Activated CD4-positive, alpha-beta T cell treated with anti-CD3 and anti-CD28 coated beads for 24 hours (primary cell): ENCODE results near the gene KLK6.

Source experiments
- DNase-seq, 2 donors: peaks; one replicate each; pipeline ENCODE4 v3.0.0-alpha.2; 2020; ENCODE audit warnings: low read depth in 2 of 2

The KLK6 gene

DNA sequence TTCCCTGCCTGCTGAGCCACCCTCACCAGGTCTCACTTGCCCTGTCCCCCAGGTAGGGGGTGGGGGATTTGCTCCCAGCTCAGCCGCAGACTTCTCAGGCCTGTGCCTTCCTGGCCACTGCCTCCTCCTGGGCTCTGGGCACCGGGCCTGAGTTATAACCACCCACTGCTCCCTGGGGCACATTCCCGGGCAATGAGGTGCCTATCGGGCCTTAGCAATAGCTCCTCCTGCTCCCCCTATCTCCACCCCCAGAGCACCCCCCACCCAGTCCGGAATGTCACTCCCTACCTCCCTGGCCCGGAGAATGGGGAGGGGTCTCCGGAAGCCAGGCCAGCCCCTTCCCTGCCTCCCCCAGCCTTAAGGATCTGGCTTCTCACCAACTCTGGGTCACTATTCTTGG lies 16.5 kb downstream of the KLK6 start, which contains the start of gene KLK5:
Gene KLK5 (minus strand): TSS at position 129 of the 400 bp plus-strand sequence. CDS start 381 bp downstream, outside the sequence.
- no peak for DNase-seq

DNA sequence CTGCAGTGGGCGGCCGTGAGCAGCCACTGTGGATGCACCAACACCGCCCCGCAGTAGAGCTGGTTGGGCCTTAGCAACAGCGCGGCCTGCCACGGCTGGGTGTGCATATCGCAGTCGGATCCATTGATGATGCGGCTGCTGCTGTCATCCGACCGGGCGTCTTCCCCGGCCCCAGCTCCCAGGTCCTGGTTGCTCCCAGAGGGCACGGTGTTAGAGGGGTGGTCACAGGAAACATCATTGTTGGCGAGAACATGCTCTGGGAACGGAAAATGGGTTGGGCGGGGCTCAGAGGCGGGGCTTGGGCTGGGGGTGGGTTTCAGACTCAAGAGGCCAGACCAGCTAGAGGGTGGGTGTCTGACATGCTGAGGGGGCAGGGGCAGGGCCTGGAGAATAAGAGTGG lies 19.5 kb downstream of the KLK6 start:
- no peak for DNase-seq

DNA sequence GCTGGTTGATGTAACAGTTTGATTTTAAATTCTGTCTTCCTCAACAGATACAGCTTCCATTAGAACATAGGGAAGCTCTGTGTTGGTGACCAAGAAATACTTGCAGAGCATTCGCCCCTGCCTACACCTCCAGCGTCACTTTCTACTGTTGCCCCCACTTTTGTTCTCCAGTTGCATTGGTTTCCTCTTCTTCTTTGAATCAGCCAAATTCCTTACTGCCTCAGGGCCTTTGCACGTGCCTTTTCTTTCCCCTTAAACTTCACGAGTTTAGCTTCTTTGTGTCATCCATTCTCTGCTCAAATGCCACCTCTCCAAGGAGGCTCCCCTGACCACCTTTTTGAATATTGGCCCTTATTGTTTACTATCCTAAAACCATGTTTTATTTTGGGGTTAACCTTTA lies 22.3 kb downstream of the KLK6 start:
- DNase-seq = no peak

DNA sequence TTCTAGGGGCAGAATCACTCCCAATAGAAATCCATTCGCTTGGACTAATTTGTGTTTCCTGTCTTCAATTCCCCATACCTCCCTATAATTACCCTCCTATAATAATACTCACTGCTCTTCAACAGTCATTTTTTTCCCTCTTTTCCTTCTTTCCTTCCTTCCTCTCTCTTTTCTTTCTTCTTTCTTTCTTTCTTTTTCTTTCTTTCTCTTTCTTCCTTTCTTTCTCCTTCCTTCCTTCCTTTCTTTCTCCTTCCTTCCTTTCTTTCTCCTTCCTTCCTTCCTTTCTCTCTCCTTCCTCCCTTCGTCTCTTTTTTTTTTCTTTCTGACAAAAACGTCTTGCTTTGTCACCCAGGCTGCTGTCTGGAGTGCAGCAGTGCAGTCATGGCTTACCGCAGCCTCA lies 24.6 kb downstream of the KLK6 start:
- no peak for DNase-seq

DNA sequence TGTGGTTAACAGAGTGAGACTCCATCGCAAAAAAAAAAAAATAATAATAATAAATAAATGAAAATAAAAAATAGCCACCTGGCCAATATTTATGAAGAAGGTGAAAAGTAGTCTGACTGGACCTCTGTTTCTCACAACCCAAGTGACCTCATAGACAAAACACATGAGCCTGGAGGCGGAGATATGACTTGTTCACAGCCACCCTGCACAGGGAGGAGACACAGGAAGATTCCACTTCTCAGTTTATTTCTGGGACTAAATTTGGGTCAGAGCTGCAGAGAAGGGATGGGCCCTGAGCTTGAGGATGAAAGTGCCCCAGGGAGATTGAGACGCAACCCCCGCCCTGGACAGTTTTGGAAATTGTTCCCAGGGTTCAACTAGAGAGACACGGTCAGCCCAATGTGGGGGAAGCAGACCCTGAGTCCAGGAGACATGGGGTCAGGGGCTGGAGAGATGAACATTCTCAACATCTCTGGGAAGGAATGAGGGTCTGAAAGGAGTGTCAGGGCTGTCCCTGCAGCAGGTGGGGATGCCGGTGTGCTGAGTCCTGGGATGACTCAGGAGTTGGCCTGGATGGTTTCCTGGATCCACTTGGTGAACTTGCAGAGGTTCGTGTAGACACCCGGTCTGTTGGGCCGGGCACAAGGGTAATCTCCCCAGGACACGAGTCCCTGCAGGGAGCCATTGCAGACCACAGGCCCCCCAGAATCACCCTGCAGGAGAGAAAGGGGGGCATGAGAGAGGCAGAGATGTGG lies 26.1 kb downstream of the KLK6 start:
- no peak for DNase-seq

DNA sequence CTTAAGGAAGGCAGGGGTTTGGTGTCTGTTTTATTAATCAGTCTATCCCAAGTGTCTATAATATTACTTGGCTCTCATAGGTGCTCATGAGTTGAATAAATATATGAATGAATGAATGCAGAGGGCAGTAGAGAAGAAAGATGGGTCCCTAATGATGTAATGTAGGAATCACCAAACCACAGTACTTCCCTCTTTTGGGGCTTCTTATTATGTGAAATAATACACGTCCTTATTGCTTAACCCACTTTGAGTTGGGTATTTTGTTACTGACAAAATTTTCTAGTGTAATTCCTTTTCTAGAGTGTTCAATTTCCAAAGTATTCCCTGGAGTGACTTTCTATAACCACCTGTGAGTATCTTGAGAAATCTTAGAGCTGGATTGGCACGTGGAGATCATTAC lies 29.8 kb downstream of the KLK6 start:
- no peak for DNase-seq

DNA sequence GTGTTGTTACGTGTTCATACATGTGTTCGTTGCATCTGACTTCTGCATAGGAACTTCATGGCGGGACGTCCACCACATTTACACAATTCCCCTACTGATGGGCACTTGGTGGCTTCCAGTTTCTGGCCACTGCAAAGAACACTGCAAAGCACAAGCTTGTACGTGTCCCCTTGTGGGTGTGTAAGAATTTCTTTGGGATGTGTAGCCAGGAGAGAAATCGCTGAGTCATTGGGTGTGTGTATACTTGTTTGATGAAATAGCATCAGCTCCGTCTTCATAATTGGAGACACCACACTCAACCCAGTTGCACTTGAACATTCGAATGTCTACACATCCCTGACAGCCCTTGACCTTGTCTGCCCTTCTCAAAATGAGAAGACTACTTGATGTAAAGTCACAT lies 35.8 kb downstream of the KLK6 start:
- DNase-seq = no peak

DNA sequence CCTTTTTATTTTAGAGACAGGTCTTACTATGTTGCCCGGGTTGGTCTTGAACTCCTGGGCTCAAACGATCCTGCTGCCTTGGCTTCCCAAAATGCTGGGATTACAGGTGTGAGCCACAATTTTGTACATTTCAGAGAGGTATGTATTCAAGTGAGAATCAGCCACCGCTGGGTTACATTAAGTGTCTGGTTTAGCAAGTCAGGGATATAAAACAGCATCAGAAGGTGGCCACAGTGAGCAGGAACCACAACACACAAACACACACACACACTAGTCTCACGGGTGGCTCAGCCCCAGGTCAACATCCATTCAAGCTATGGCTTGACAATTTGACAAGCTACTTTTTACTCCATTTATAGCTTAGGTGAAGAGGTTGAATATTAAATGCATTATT lies 36.7 kb downstream of the KLK6 start:
- DNase-seq = no peak

DNA sequence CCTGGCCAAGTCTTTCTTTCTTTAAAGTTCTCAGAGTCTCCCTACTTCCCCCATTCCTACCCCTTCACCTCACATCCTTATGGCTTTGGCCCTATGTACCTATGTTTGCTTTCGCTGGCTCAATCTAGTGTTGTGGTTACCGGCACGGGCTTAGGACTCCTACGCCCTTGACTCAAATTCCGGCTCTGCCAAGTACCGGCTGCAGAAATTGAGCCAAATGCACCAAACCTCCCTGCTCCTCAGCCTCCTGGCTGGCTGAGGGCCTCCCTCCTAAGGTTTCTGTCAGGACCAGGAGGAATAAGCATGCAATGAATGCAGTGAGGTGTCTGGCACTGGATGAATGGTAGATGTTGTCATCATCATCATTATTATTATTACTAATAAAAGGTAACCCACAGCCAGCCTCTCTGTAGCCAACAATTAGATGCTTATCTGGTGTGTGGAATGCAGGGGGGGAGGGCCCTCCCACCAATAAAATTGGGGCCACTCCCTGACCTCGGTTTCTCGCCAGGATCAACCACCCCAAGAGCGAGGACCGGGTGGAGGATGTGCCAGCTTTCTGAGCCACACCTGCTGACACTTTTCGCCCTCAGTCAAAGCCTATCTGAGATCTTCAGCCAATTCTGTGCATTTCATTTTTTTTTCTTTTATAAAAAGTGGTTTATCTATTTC lies 37.2 kb downstream of the KLK6 start:
- no peak for DNase-seq

DNA sequence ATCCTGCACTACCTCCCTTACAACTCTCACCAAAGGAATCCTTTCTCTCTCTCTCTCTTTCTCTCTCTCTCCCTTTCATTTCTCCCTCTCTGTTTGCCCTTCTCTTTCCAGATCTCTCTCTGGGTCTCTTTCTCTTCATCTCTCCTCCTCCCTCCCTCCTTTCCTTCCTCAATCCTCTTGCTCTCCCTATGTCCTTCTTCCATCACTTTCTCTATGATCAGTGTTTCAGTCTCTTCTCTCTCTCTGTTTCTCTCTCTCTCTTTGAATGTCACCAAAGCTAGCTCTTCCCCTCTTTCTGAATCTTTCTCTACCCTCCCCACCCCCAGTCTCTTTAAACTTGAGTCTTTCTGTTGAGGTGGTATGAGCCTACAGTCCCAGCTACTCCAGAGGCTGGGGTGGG lies 38.4 kb downstream of the KLK6 start:
- DNase-seq = no peak

DNA sequence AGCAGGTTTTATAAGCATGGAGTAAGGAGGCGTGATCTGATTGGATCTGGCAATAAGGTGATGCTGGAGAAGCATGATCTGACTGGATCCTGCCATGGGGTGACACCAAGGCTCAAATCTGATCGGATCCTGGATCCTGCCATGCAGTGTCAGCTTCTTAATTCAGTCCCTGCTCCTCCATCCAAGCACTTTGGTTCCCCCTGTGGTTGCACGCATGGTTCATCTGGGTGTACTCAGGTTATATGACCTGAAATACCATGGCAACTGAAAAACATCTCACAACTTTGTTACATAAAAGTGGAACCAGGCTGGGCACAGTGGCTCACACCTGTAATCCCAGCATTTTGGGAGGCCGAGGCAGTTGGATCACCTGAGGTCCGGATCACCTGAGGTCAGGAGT lies 40.6 kb downstream of the KLK6 start:
- DNase-seq = no peak

DNA sequence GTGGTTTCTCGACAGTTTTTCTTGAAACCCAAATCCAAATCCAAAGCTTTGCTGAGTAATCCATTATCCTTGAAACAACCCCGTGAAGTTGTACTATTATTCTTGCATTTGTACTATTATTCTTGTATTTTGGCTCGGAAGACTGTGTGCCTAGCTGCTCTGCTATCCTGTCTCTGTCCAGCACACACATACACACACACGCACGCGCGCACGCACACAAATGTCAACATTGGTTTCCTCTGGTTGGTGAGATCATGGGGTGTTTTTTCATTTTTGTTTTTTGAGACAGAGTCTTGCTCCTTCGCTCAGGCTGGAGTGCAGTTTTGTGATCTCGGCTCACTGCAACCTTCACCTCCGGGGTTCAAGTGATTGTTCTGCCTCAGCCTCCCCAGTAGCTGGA lies 43.2 kb downstream of the KLK6 start:
- DNase-seq = no peak

DNA sequence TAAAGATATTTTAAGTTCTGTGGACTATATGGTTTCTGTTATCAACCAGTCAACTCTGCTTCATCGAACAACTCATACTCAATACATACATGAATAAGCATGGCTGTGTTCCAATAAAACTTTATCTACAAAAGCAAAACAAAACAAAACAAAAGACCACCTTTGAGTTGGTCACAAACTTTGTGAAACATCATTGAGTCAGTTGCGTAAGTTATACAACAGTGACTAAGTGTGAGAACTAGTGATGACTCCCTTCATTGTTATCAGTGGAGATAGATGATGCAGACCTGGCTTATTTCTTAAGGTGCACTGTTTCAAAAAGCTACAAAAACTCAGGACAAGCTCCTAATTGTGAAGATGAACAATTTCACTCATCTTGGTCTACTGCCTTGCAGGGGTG lies 43.7 kb downstream of the KLK6 start:
- no peak for DNase-seq

DNA sequence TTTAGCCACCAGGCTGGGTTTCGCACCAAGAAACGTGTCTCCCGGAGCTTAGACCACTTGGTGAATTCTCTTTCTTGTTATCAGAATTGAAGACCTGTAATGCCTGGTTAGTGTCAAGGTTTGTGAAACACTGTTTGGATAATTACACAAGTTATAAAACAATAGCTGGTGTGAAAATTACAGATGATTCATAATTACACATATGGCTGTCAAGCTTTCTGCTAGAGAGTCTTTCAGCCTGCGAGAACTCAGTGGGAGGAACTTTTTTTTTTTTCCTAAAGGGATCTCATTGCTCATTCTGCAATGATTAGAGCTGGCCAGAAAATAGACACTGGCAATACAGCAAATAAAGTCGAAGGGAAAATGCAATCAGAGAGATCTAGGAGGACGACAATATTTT lies 44.8 kb downstream of the KLK6 start:
- DNase-seq = no peak

DNA sequence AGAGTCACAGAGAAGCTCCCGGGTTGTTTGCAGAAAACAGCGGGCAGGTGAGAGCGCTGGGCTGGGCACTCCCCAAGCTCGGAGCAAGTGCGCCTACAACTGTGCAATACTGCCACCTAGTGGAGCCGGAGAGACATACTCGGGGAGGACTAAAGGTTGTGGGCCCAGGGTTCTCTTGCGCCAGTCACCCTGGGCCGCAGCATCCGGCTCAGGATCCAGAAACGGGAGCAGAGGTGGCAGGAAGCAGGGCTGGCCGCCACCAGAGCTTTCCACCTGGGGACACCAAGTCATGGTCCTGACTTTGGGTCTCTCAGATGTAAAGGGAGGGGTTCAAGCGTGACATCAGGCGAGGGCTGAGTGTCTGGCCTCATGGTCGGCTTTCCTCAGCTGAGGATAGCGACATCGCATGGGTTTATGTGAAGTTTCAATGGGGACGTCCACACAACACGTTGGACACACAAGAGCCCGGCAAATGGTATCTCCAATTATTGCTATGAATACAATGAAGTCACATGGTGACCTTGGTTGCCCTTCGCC lies 47.0 kb downstream of the KLK6 start:
- DNase-seq = peak; percentile 63 to 71

DNA sequence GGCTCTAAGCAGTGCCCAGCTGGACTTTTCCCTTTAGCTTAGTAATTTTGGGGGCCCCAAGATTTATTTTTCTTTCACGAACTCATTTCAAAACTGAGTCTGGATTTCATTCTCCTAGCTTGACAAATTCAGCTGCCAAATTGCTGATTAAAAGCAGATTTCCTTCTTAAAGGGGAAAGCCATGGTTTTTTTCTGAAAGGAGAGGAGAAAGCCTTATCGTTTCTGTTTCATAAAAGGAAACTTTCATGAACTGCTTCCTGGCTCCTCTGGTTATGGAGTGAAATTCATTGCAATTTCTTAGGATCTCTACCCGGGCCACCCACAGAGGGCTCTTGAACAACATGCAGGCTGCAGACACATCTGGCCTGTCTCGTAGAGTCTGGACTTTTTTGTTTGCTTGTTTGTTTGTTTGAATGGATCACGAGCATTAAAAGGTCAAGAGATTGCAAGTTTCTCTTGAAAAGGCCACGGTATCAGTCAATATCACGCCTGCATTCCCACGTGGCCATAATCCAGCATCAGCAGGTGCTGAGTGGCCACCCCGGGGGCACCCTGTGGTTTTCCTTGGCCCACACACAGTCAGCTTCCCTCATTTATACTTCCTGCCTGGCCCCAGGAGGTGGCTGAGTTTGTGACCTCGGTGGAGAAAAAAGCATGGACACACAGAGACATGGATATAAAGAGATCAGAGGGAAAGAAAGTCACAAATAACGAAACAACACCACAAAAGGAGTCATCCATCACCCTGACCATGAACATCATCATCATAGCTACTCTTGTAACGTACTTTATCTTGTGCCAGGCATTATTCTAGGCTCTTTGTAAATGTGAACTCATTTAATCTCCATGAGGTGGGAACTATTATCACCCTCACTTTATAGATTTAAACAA lies 47.7 kb downstream of the KLK6 start:
- DNase-seq = no peak

DNA sequence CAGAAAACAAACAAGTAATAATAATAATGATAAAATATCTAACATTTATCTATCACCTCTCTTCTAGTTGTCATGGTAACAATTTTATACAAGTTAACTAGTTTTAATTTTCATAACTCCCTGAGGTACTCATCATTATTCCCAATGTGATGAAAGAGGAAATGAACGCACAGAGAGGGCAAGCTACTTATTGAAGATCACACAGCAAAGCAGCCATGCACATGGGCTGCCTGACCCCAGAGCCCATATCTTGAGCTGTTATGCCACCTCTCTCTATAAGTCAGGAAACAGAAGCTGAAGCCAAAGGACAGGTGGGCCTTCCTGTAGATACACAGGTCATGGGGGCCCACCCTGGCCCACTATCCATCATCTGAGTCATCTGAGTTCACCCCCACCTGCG lies 53.3 kb downstream of the KLK6 start:
- no peak for DNase-seq

DNA sequence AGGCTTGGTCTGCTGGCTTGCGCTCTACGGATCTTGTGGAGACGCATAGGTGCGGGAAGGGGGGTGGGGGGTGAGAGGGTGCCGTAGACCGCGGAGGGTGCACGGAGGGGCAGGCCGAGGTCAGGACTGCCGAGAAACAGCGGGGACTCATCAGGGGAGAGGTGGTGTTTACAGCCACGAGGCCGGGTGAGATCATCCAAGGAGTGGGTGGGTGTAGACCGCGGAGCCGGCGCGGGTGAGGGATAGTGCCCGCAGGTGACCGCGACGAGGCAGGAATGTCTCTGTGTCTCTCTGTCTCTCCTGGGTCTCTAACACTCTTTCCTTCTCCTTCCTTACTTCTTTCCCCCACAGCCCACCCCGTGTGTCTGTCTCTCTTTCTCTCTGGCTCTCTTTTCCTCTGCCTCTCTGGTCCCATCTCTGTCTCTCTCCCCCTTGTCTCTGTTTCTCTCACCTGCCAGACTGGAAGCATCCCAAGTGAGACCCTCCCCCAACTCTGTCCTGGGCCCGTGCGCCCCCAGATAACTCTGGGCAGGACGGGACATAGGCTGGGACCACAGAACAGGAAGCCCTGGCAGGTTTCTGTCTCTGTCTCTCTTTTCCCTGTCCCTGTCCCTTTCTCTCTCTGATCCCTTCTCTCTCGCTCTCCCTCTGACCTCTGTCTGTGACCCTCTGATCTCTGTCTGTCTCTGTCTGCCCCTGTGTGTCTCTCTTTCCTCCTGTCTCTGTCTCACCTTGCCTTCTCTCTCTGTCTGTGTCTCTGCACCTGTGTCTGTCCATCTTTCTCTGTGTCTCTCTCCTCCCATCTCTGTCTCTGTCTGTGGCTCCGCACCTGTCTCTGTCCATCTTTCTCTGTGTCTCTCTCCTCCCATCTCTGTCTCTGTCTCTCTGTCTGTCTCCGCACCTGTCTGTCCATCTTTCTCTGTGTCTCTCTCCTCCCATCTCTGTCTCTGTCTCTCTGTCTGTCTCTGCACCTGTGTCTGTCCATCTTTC lies 56.4 kb downstream of the KLK6 start:
- DNase-seq = no peak

DNA sequence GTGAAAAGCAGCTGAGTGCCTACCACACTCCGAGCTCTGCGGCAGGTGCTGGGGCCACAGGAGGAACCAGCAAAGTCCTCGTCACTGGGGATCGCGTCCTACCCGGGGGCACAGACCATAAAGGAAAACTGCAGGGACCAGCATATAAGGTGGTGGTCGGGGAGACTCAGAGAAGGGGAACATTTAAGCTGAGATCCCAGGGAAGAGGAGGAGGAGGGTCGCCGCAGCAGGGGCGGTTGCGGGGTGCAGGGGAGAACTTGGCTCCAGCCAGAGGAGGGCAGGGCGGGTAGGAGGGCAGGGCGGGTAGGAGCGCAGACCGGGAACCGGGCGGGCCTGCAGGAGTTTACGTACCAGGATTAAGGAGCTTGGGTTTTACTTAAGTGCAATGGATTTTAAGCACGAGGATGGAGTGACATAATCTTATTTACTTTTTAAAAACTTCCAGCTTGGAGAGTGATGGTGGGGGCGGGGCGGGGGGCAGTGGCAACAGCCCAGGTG lies 57.2 kb downstream of the KLK6 start:
- DNase-seq = no peak

DNA sequence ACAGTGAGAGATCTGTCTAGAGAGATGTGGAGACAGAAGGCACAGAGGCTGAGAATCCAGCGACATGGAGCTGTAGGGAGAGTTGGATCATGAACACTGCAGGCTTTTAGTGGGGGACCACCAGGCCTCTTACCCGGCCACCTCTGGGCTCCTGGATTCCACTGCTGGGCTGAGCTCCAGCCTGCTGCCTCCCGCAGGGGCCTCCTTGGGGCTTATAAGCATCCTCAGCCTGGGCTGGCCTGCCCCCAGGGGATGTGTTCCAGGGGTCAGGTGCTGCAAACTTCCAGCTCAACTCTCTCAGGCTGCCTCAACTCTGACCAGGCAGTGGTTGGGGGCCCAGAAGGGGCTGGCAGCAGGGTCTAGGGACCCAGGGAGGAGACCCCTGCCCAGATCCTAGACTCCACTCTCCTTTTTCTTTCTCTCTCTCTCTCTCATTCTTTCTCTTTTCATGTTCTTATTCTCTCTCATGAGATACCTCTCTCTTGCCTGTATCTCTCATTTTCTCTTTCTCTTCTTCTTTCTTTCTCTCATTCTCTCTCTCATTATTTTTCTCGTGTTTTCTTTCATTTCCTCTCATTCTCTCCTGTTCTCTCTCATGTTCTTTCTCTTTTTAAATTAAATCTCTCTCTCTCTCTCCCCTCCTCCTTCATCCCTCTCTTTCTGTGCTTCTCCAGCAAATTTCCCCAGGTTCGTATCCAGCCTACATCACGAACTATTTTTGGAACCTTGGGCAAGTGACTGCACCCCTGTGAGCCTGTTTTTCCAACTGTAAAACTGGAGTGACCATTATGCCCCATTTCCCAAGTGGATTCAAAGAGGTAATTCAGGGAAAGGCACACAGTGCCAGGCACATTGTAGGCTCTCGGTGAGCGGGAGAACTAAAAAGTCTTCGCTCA lies 57.9 kb downstream of the KLK6 start, which contains the start of gene KLK4:
Gene KLK4 (minus strand): TSS at position 190 of the 896 bp plus-strand sequence. CDS start 657 bp downstream, outside the sequence.
- DNase-seq = no peak
